ENCODE results near the gene CSKMT.
"Not testable (repeated sequence)": the region's sequence is repeated elsewhere in the genome, so short reads cannot be mapped to it uniquely, and the experiment has no call there.

The CSKMT gene

DNA sequence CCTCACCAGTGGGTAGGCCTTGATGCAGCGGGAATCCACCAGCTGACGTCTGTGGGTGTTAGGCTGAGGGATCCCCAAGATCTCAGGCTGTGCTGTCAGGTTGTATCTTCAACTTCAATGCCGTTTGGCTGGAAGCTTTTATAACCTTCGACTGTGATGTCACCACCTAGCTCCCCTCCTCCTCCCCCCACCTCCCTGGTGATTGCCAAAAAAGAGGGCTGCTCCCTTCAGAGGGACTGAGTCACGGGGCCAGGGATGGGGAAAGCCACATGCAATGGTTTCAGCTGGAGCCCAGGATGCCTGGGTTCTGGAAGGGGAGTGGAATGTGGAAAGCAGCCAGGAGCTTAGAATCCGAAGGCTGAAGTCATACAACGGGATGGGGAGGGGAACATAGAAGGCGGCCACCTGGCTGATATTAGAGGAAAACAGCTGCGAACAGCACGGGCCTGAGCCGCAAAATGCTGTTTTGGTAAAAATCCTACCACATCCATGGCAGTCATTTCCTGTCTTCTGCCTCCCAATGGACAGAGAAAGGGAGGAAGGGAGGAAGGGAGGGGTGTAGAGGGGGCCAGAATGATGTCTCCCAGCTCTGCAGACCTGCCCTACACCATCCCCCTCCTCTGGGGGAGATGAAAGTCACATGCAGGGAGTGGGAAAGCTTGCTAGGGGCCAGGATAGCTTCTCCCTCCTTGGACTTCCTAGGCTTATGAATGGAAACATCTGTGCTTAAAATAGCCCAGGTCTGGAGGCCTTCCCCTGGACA lies 24.5 kb downstream of the CSKMT start, which contains the start of gene LRRN4CL:
TSS of gene LRRN4CL (minus strand) at position 110 of the 763 bp plus-strand sequence. CDS start 1,022 bp downstream, outside the sequence.
- no peak for DNase-seq

DNA sequence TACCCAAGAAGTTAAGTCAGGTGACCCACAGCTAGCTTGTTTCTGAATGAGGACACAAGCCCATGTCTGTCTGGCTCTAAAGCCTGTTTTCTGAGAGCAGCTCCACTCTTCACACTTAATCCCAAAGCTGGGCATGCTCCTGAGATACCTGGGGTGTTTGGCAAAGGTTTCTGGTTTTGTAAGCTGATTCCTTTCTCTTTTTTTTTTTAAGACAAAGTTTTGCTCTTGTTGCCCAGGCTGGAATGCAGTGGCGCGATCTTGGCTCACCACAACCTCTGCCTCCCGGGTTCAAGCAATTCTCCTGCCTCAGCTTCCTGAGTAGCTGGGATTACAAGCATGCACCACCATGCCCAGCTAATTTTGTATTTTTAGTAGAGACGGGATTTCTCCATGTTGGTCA lies 28.5 kb downstream of the CSKMT start:
- not testable (repeated sequence) for DNase-seq

DNA sequence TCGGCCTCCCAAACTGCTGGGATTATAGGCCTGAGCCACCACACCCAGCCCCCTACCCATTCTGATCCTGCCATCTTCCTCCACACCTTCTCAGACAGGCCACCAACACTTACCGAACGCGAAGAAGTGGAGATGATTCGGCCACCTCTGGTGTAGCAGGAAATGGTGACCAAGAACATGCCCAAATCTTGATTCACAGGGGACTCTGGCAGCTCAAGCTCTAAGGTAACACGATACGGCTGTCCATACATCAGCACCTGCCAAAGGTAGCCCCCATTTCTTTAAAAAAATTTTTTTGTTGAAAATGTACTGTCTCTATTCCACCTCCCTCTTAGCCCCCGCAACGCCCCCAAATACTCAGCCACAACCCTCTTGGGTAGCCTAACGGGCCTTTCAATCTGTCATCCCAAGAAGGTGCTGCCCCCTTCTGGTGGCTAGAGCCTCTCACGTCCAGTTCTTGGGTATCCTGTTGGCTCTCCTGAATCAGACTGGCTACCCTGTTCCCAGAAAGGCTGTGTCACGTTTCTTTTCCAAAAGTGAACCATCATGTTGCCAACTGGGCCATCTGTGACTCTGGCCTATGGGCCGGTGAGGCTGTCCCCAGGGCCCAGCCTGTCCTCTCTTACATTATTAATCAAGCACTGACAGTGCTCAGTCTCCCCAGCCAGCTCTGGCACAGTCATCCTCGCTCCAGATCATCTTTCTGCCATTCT lies 29.5 kb downstream of the CSKMT start:
- DNase-seq, result peak; percentile 69 to 71

- DNase-seq, result no peak
Observed at GRCh38 chr11:62702246-62702645, 37.1 kb downstream of the CSKMT start.

- not testable (repeated sequence) for DNase-seq
Observed at GRCh38 chr11:62703921-62704320, 38.8 kb downstream of the CSKMT start.

DNA sequence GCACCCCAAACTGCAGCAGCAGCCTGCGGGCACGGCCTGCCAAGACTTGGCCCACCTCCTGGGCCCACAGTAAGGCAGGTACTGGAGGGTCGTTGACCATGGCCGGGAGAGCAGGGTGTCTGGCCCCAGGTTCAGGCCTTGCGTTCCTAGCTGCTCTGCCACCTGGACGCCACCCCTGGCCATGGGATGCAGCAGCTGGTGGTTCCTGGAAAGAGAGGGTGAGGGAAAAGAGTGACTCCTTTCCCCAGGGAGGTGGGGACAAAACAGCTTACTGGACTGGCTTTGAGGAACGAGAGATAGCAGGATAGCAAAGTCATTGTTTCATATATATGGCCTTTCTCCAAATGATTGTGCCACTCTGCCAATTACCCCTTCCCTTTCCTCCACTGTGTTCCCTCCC lies 40.3 kb downstream of the CSKMT start:
- no peak for DNase-seq

GRCh38 chr11:62705880-62706849 lies 41.1 kb downstream of the CSKMT start:
- DNase-seq, result peak; percentile 89 to 90

GRCh38 chr11:62706850-62707247 lies 41.7 kb downstream of the CSKMT start:
- no peak for DNase-seq

DNA sequence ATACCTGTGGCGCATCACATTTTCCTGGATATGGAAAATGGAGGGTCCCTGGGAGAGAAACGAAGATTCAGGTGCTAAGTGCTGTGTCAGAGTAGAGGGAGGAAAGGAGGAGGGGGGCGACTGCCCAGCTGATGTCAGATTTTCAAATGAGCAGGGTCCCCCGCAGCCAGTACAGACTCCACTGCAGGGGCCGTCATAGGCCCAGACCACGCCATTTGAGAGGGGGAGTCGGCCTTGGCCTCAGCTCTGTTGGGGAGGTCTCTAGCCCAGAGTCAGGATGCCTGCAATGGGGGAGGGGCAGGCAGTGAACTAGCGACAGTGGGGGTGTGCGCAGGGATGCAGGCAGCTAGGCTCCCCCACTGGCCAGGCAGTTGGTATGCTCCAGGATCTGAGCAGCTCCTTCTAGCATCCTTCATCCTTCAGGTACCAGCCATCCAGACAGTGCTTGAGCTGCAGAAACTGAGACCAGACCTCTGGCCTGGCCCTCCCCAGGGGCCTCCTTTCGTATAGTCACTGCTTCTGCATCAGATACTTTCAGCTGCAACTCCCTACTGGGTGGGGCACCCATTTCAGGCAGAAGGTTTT lies 42.3 kb downstream of the CSKMT start, which contains the start of the genes BSCL2 and GNG3:
TSS of gene BSCL2 (minus strand) at position 148 of the 585 bp plus-strand sequence. CDS start 229 bp downstream, outside the sequence.
TSS of gene GNG3 (plus strand) at position 400 of the 585 bp plus-strand sequence. CDS start 620 bp downstream, outside the sequence.
- no peak for DNase-seq

- DNase-seq, result no peak
Observed at GRCh38 chr11:62708392-62708791, 43.3 kb downstream of the CSKMT start.

- peak; percentile 24 to 37 for DNase-seq
Observed at GRCh38 chr11:62708793-62709192, 43.7 kb downstream of the CSKMT start.

DNA sequence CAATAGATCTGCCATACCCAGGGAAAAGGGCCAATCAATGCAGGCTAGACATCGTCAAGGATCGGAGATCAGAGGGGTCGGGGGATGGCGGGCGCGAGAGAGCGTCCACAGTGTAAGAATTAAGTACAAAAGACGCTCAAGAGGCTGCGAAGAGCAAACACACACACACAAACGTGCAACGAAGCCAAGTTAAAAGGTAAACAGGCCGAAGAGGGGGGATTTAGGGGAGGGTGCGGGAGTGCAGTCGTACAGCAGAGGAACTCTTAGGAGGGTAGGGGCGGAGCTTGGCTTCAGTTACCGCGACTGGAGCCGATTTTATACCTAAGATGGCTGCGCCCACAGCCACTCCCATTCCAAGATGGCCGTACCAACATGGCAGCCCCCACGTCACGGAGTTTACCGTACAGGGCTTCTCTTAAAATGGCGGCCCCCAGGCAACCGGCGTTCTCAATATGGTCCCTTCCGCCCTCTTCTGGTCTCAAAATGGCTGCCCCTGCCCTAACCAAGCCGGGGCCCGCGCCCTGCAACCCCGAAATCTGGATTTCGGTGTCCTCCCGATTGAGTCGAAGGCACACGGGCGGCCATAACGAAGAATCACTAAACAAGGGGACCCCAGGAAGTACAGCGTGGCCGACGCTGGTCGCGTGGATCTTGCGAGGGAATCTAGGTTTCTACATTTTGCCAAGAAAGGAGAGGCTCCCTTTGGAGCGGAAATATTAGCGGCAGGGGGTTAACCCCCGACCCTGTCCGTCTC lies 44.3 kb downstream of the CSKMT start:
- DNase-seq, result peak; percentile 96 to 97

DNA sequence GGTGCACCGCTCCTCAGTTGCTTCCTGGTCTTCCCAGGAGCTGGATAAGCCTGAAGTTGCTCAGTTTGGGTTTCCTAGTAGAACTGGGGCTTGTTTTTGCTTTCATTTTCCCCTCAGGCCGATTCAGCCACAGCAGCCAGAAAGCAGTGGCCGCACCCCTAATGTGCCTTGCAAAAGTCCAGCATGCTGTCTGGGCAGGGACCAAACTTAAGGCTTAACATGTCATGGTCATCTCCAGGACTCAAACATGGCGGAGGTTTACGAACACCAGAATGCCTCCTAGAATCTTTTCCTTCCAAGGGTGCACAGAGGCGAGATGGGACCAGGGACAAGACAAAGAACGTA lies 44.9 kb downstream of the CSKMT start:
- DNase-seq, result no peak

GRCh38 chr11:62712276-62712812 lies 47.2 kb downstream of the CSKMT start:
- no peak for DNase-seq

DNA sequence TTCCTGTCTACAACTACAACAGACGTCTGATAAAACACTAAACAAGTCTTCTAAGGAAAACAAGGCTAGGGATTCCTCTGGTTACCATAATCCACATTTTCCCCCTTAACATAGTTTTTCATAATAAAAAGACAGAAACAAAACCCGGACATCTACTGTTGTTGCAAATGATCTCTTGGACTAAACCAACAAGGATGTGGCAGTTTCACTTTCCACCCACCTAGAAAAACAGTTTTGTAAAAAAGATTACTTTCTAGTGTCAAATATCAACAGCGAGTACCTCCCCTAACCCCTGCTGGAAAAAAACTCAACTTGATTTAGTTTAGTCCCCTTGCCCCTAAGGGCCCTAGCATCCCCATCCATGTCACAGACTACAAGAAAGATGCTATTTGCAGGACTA lies 47.7 kb downstream of the CSKMT start:
- DNase-seq, result no peak

DNA sequence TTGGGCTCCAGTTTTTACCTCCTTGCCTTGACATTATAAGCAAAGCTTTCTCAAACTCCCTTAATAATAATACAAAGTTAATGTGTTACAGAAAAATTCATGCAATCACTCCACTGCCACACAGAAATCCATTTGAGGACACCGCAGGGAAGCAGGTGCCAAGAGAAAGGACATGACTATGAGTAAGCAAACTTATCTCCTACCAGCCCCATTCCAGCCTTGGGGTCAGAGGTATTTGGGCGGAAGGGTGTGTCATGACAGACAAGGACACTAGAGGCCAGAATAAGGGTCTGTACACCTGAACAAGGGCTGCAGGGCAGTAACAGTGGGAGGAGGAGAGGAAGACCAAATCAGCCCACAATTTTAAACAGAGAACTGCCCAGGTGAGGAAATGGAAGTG lies 48.2 kb downstream of the CSKMT start:
- DNase-seq, result no peak

- DNase-seq, result no peak
Observed at GRCh38 chr11:62715150-62716130, 50.3 kb downstream of the CSKMT start.

DNA sequence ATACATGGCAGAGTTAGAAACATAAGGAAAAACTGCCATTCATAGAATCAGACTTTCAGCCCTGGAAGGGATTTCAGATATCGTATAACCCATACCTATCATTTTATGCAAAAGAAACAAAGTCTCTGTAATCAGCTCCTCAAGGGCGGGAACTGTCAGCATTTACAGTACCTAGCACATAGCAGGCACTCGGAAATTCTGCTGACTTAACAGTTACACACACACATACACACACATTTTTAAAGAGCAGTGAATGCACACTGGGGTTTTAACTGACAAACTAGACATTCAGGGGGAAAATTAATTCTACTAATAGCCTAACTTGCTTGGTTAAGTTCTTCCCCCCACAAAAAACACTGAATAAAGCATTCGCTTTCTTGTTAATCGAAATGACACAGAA lies 51.1 kb downstream of the CSKMT start:
- no peak for DNase-seq

- DNase-seq, result no peak
Observed at GRCh38 chr11:62716816-62717215, 51.7 kb downstream of the CSKMT start.

All from activated CD4-positive, alpha-beta T cell treated with anti-CD3 and anti-CD28 coated beads, Interleukin-2, amount 50 U/mL, for 4 hours (primary cell).